ENCODE measurements around the gene IRF4.

DNA sequence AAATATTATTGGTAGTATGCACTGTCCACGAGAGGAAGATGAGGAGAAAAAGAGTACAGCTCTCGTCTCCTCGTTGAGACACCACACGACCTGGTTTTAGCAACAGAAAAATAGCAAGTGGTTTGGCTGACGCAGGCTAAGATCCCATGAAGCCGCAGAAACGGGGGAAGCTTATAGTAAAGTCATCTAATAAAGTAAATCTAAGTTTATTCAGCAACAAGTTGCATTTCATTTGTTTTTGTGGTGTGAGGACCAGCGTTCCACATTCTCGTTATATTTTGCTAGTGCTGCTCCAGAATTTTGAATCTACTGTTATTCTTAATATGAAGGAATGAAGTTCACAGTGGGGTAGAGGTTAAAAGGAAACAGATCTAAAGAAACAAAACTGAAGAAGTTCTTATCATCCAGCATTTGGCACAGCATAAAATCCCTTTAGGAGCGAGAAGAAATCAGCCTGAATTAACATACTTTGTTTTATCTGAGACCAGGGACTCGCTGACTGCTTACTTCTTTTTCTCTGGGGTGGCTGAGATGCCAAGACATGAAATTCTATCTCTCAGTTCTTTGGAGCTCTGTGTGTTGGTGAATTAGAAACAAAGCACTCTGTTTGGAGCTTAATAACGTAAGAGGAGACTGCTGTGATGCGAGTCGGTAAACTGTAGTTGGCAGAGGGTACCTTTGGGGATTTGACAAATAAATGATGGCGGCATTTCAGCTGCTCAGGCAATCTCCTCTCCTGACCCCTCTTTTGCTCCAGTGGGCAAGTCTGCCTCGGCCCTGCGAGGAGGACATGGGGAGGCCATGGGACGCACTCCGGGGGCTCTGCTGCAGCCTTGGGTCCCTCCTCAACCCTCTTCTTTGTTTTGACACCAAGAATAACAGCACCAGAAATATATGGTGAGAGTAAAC is 24.9 kb upstream of the IRF4 start:
- TF ChIP-seq FOSL2 (IDR thresholded peaks at IDR 0.05; ENCODE audit: borderline replicate concordance, low read depth) = no peak
- no peak for TF ChIP-seq EP300 (IDR thresholded peaks at IDR 0.05; ENCODE audit: borderline replicate concordance in 1 of 2, low read depth in 1 of 2, low read length in 1 of 2)
- no peak for TF ChIP-seq YY1 (IDR thresholded peaks at IDR 0.05; ENCODE audit: low read depth)
- TF ChIP-seq, protein P1, sequence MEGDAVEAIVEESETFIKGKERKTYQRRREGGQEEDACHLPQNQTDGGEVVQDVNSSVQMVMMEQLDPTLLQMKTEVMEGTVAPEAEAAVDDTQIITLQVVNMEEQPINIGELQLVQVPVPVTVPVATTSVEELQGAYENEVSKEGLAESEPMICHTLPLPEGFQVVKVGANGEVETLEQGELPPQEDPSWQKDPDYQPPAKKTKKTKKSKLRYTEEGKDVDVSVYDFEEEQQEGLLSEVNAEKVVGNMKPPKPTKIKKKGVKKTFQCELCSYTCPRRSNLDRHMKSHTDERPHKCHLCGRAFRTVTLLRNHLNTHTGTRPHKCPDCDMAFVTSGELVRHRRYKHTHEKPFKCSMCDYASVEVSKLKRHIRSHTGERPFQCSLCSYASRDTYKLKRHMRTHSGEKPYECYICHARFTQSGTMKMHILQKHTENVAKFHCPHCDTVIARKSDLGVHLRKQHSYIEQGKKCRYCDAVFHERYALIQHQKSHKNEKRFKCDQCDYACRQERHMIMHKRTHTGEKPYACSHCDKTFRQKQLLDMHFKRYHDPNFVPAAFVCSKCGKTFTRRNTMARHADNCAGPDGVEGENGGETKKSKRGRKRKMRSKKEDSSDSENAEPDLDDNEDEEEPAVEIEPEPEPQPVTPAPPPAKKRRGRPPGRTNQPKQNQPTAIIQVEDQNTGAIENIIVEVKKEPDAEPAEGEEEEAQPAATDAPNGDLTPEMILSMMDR (IDR thresholded peaks at IDR 0.05) = no peak
- no peak for TF ChIP-seq RCOR1 (IDR thresholded peaks at IDR 0.05; ENCODE audit: low read length)
- TF ChIP-seq, protein P2, sequence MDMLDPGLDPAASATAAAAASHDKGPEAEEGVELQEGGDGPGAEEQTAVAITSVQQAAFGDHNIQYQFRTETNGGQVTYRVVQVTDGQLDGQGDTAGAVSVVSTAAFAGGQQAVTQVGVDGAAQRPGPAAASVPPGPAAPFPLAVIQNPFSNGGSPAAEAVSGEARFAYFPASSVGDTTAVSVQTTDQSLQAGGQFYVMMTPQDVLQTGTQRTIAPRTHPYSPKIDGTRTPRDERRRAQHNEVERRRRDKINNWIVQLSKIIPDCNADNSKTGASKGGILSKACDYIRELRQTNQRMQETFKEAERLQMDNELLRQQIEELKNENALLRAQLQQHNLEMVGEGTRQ (IDR thresholded peaks at IDR 0.05; ENCODE audit: borderline replicate concordance, low read depth, low read length) = no peak

All from SK-N-SH (cell line).